GM12873 (cell line): ENCODE results near the gene BICRA.

Experiments
- CTCF ChIP-seq: IDR thresholded peaks from 2 replicates; pipeline ENCODE4 v1.5.1; 2012; ENCODE audit warnings: low read depth, mild to moderate bottlenecking, moderate library complexity, low read length, control low read depth; ENCODE audit not compliant: insufficient read depth; ENCODE audit errors: missing control alignments

BICRA gene

DNA sequence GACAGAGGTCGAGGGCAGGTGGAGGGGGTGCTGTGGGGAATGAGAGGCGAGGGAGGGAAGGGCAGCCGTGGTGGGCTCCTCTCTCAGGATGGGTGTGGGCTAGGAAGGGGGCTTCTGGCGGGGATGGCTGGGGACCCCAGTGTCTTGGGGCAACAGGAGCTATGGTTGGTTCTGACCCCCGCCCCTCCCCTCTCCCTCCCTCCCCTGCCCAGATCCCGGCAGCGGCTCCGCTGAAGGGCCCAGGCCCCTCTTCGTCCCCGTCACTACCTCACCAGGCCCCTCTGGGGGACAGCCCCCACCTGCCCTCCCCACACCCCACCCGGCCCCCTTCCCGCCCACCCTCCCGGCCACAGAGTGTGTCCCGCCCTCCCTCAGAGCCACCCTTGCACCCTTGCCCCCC lies 85.0 kb downstream of the BICRA start:
- TF ChIP-seq CTCF: no peak

DNA sequence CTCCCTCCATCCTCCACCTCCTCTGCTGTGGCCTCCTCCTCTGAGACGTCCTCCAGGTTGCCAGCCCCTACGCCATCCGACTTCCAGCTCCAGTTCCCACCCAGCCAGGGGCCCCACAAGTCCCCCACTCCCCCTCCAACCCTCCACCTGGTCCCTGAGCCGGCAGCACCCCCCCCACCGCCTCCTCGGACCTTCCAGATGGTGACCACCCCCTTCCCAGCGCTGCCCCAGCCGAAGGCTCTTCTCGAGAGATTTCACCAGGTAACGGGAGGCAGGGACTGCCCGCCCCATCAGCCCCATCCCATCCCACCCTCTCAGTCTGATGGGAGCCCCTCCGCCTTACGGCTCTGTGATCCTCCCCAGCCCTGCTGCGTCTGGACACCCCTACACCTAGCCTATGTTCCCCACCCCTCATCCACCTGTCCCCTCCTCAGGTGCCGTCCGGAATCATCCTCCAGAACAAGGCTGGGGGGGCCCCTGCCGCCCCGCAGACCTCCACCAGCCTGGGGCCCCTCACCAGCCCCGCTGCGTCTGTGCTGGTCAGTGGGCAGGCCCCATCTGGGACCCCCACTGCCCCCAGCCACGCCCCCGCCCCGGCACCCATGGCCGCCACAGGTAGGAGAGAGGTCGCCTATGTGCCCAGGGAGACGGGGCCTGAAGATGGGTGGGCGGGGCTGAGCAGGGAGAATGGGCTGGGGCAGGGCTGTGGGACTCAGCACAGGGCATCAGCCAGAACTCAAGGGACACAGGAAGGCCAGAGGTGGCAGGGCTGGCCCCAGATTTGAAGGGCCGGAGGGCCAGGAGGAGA lies 85.7 kb downstream of the BICRA start:
- no peak for TF ChIP-seq CTCF

DNA sequence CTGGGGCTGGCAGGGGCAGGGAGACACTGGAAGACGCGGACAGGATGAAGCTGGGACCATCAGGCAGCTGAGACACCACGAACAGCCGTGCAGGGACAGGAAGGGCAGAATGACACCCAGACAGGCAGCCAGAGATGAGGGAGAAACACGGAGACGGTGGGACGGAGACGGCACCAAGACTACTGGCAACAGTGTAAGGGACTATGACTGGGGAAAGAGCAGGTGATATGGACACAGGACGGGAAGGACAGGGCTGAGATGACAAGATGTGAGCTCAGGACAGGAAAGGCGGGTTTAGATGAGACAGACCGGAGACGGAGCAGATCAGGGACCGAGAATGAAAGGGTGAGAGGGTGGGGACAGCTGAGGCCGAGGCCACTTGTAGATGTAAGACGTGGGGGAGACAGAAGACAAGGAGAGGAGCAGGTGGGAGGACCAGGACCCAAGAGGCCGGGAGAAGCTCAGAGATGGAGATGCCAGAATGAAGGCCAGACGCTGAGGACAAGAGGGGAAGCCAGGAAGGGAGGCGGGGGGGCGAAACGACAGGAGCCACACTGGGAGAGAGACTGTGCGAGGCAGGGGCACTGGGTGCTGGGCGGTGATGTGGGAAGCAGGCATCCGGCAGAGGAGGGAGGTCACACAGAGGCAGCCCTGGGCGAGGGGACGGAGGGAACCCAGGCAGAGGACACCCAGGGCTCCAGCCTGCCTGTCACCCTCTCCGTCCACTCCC lies 86.8 kb downstream of the BICRA start:
- no peak for TF ChIP-seq CTCF

- TF ChIP-seq CTCF: no peak
Measured at GRCh38 chr19:47696635-47697034, 87.7 kb downstream of the BICRA start.

DNA sequence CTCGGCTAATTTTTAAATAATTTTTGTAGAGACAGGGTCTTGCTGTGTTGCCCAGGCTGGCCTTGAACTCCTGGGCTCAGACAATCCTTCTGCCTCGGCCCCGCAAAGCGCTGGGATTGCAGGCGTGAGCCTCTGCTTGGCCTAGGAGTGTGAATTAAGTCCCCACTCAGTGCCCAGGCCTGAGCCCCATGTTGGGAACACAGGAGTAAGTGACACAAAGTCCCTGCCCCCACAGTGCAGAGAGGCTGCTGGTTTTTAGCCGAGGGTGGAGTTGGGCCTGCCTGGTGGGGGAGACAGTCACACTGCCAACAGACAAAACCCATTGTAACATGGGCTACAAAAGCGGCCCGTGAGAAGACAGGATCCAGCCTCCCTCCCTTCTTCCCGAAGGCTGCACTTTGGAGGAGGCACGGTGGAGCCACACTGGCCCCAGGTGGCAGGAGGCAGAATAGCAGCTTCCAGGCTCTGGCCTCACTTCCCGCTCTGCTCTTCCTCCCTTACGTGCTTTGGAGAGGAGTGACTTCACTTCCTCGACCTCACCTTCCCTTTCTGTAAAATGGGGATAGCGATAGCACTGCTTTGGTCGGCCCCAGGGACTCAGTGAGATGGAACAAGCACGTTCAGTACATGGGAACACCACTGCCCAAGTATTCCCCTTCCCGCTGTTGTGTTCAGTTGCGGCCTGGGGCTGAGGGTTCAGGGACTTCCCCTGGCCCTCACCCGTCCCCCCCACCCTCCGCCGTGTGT lies 89.1 kb downstream of the BICRA start:
- TF ChIP-seq CTCF: peak; percentile 100

DNA sequence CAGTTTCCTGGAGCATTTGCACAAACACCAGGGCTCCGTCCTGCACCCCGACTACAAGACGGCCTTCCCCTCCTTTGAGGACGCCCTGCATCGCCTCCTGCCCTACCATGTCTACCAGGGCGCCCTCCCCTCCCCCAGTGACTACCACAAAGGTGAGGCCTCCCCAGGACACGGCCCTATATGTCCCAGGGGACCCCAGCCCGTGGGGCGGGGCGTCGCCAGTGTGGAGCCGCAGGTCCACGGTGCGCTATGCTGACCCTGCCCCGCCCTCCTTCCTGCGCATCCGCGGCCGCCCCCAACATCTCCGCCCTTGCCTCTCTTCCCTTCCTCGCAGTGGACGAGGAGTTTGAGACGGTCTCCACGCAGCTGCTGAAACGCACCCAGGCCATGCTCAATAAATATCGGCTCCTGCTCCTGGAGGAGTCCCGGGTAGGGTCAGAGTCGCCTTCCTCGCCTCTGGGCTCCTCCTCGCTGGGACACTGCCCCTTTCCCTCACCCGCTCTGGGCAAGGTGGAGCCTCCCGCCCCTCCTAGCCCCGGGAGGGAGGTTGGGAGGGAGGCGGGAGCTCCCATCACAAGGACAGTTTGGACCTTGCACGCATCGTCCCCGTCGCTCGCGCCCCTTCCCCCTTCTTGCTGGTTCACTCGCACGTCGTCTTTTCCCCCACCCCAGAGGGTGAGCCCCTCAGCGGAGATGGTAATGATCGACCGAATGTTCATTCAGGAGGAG lies 89.9 kb downstream of the BICRA start:
- no peak for TF ChIP-seq CTCF
